Lower leg skin (tissue), 3 donors: ENCODE measurements around the gene GPR37.

Source experiments
- CTCF ChIP-seq, 3 donors: fragments of 450-650 bp; IDR thresholded peaks; one replicate each; pipeline ENCODE4 v1.5.1; 2016; ENCODE audit warnings: antibody characterized with exemption in 3 of 3, mild to moderate bottlenecking in 3 of 3, moderate library complexity in 2 of 3
- POLR2A ChIP-seq, 2 donors: fragments of 450-650 bp; IDR thresholded peaks; one replicate each; pipeline ENCODE4 v1.6.1; 2016 to 2017; ENCODE audit warnings: antibody characterized with exemption in 2 of 2, mild to moderate bottlenecking in 1 of 2, moderate library complexity in 1 of 2

GRCh38 chr7:124792002-124792401 lies 26.4 kb upstream of the GPR37 start:
- TF ChIP-seq CTCF (IDR thresholded peaks at IDR 0.05), result no peak
- no peak for TF ChIP-seq POLR2A (IDR thresholded peaks at IDR 0.05)
